Suprapubic skin (tissue), 4 donors: ENCODE results near the gene FSTL1. TPM values are rescaled to one million over a fixed set of nuclear protein-coding genes. Genes with fewer than 3 reads are reported as not detected.

Experiments used
- DNase-seq, 2 donors: peaks; one replicate each; pipeline ENCODE4 v3.0.0-alpha.2; 2019; ENCODE audit warnings: low spot score in 2 of 2
- H3K27ac ChIP-seq: fragments of 200-600 bp; sonication (generic); one replicate; pipeline ENCODE4 v1.5.1; 2019
- H3K27me3 ChIP-seq: fragments of 200-600 bp; sonication (generic); one replicate; pipeline ENCODE4 v1.5.1; 2019
- H3K36me3 ChIP-seq: fragments of 200-600 bp; sonication (generic); one replicate; pipeline ENCODE4 v1.5.1; 2019
- H3K4me1 ChIP-seq: fragments of 200-600 bp; sonication (generic); one replicate; pipeline ENCODE4 v1.5.1; 2019
- H3K4me3 ChIP-seq: fragments of 200-600 bp; sonication (generic); one replicate; pipeline ENCODE4 v1.5.1; 2019; ENCODE audit warnings: mild to moderate bottlenecking
- H3K9me3 ChIP-seq: fragments of 200-600 bp; sonication (generic); one replicate; pipeline ENCODE4 v1.5.1; 2019
- CTCF ChIP-seq, 2 donors: fragments of 200-600 bp in 1 of 2; fragments of 450-650 bp in 1 of 2; sonication (generic) in 1 of 2; IDR thresholded peaks; one replicate each; pipeline ENCODE4 v1.5.1; 2016 to 2019; ENCODE audit warnings: antibody characterized with exemption in 2 of 2, mild to moderate bottlenecking in 1 of 2, moderate library complexity in 1 of 2
- EP300 ChIP-seq: sonication (generic); formaldehyde crosslinking; IDR thresholded peaks from one replicate; pipeline ENCODE4 v1.6.1; 2017; ENCODE audit warnings: antibody characterized with exemption
- POLR2A ChIP-seq, 2 donors: fragments of 450-650 bp; IDR thresholded peaks; one replicate each; pipeline ENCODE4 v1.6.1; 2017; ENCODE audit warnings: antibody characterized with exemption in 2 of 2, mild to moderate bottlenecking in 2 of 2, moderate library complexity in 2 of 2
- POLR2AphosphoS5 ChIP-seq, 3 donors: sonication (generic); formaldehyde crosslinking; IDR thresholded peaks; one replicate each; pipeline ENCODE4 v1.6.1; 2017; ENCODE audit warnings: antibody characterized with exemption in 3 of 3
- WGBS: methylation state at CpG from one replicate; pipeline ENCODE4 v1.1.5; 2018; 5-methylcytosine and 5-hydroxymethylcytosine counted together
- total RNA-seq, 4 donors: library from RNA; depleted of rRNA; stranded (reverse); fragments of >200 nt; gene quantifications; one replicate each; pipeline ENCODE4 v1.1.0, GENCODE V29; 2016

FSTL1 gene
- total RNA-seq, 4 donors from 2014 or later, result 58.3 to 75.3 (median 63.9) TPM

- WGBS, result 94% methylated on average over 4 of the region's 4 CpGs
- TF ChIP-seq CTCF (IDR thresholded peaks at IDR 0.05), result no peak
- TF ChIP-seq EP300, result no peak
- no peak for TF ChIP-seq POLR2A (IDR thresholded peaks at IDR 0.05)
- TF ChIP-seq POLR2AphosphoS5 (IDR thresholded peaks at IDR 0.05), result no peak
These were observed 17.0 kb downstream of the FSTL1 start for GRCh38 chr3:120433662-120434331.

GRCh38 chr3:120432150-120432860, 18.5 kb downstream of the FSTL1 start:
- peaks cover 50% of the 10 kb centered on the region for H3K4me1 ChIP-seq
- WGBS, result 74% methylated on average over 4 of the region's 4 CpGs
- peak in 1 of 2 donors; percentile 29 for DNase-seq
- H3K27me3 ChIP-seq, result no peaks in the 10 kb centered on the region
- no peak overlapping the region for H3K4me3 ChIP-seq
- no peaks in the 10 kb centered on the region for H3K9me3 ChIP-seq
- H3K36me3 ChIP-seq, result peaks cover 4% of the 10 kb centered on the region
- TF ChIP-seq EP300 (no peak), CTCF (IDR thresholded peaks at IDR 0.05) (no peak), POLR2AphosphoS5 (IDR thresholded peaks at IDR 0.05) (no peak), POLR2A (IDR thresholded peaks at IDR 0.05) (no peak)
- peak overlapping the region; percentile 54 for H3K27ac ChIP-seq

More at GRCh38 chr3:120433662-120434331, 17.0 kb downstream of the FSTL1 start:
- Histone ChIP-seq H3K27ac (no peak overlapping the region), H3K4me1 (peaks cover 50% of the 10 kb centered on the region), H3K9me3 (no peaks in the 10 kb centered on the region), H3K4me3 (no peak overlapping the region), H3K36me3 (peaks cover 4% of the 10 kb centered on the region), H3K27me3 (no peaks in the 10 kb centered on the region)
- DNase-seq, result peak in 1 of 2 donors; percentile 48

- Histone ChIP-seq H3K9me3 (no peaks in the 10 kb centered on the region), H3K27me3 (no peaks in the 10 kb centered on the region), H3K27ac (no peak overlapping the region), H3K4me3 (no peak overlapping the region), H3K36me3 (peaks cover 4% of the 10 kb centered on the region), H3K4me1 (peaks cover 53% of the 10 kb centered on the region)
- peak in 1 of 2 donors; percentile 32 for DNase-seq
- 57% methylated on average over 1 of the region's 1 CpG for WGBS
- no peak for TF ChIP-seq CTCF (IDR thresholded peaks at IDR 0.05)
- TF ChIP-seq EP300, result no peak
- no peak for TF ChIP-seq POLR2AphosphoS5 (IDR thresholded peaks at IDR 0.05)
- TF ChIP-seq POLR2A (IDR thresholded peaks at IDR 0.05), result no peak
These were observed 20.9 kb downstream of the FSTL1 start for GRCh38 chr3:120429921-120430361.

GRCh38 chr3:120428924-120429323, 21.9 kb downstream of the FSTL1 start:
- H3K4me1 ChIP-seq, result peaks cover 53% of the 10 kb centered on the region
- H3K36me3 ChIP-seq, result peaks cover 4% of the 10 kb centered on the region
- WGBS, result 85% methylated on average over 2 of the region's 2 CpGs
- TF ChIP-seq POLR2AphosphoS5 (IDR thresholded peaks at IDR 0.05) (no peak), POLR2A (IDR thresholded peaks at IDR 0.05) (no peak)
- peak in 1 of 2 donors; percentile 20 for DNase-seq
- H3K27me3 ChIP-seq, result no peaks in the 10 kb centered on the region
- no peak overlapping the region for H3K4me3 ChIP-seq
- H3K27ac ChIP-seq, result peak overlapping the region; percentile 21
- H3K9me3 ChIP-seq, result no peaks in the 10 kb centered on the region

GRCh38 chr3:120427201-120427600, 23.6 kb downstream of the FSTL1 start:
- peaks cover 43% of the 10 kb centered on the region for H3K4me1 ChIP-seq
- peak in 1 of 2 donors; percentile 9 for DNase-seq
- H3K36me3 ChIP-seq, result peaks cover 4% of the 10 kb centered on the region
- H3K27ac ChIP-seq, result peak overlapping the region; percentile 50
- H3K27me3 ChIP-seq, result no peaks in the 10 kb centered on the region
- H3K4me3 ChIP-seq, result no peak overlapping the region
- no peaks in the 10 kb centered on the region for H3K9me3 ChIP-seq
- TF ChIP-seq CTCF (IDR thresholded peaks at IDR 0.05) (no peak), POLR2AphosphoS5 (IDR thresholded peaks at IDR 0.05) (no peak), POLR2A (IDR thresholded peaks at IDR 0.05) (no peak), EP300 (no peak)
